Activated gamma-delta T cell (primary cell): ENCODE measurements around the gene TBC1D22A.

ENCODE experiments used
- DNase-seq: peaks from one replicate; lab custom pipeline; 2025; lab: John Stamatoyannopoulos, UW

The TBC1D22A gene

DNA sequence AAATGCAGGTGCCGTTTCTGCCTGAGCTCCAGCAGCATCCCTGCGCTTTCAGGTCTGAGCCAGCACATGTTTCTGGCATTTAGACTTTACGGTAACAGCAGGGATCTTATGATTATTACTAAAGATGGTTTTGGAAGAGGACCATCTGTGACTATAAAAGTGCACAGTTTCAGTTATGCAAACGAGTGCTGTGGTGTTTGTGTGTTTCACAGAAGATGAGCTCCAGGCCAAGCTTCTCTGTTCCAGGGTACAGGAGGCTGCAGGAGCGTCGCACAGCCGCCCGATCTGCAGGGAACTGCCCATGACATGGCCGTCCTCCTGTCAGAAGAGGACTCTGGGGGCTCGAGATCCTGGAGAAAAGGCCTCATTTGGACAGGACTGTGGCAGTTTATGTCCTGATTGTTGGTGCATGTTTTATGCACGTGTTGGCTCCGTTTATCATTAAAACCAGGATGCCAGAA lies 297.3 kb downstream of the TBC1D22A start:
- DNase-seq: no peak

DNA sequence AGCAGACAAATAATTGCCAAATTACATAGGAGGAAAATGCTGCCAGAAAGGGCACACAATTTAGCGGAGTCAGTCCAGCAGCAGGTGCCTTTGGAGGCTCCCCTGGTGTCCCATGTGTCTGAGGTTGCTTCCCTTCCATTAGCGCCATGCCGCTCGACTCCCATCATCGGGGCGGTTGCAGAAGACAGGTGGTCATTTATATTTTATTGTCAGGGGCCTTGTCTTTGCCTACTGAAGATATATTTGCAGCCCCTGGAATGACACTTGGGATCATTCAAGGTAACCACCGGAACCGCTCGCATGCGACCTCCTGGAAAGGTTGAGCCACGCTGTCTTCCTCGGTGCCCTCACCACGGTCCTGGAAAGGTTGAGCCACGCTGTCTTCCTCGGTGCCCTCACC lies 298.3 kb downstream of the TBC1D22A start:
- DNase-seq: no peak

DNA sequence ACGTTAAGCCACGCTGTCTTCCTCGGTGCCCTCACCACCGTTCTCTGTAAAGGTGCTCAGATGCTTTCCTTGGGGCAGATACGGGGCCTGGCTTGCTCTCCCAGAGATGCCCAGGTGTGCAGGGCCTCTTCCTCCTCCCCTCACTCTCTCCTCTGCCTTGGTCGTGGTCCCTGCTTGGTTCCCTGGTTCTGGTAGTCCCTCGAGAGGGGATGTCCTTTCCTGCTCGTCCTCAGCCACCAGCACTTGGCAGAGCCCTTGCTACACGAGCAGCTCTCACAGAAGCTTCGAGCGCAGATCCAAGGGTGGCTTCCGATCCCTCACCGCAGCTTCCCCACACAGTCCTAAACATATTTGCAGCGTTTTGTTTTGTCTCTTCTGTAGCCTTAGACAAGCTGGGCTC lies 298.8 kb downstream of the TBC1D22A start:
- DNase-seq: no peak

DNA sequence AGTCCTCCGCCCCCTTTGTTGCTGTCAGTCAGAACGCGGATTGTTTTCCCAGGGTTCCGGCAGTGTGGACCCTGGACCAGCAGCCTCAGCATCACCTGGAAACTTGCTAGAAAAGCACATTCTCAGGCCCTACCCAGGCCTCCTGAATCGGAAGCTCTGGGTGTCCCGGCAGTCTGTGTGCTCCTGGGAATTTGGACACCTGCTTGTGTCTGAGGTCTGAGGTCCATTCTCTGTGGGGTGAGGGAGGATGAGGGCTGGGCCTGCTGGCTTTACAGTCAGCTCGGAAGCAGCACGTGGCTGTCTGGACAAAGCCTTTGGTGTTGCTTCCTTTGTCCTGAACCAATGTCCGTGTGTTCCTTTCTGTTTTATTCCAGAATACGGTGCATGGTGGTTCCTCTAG lies 299.7 kb downstream of the TBC1D22A start:
- DNase-seq: no peak

DNA sequence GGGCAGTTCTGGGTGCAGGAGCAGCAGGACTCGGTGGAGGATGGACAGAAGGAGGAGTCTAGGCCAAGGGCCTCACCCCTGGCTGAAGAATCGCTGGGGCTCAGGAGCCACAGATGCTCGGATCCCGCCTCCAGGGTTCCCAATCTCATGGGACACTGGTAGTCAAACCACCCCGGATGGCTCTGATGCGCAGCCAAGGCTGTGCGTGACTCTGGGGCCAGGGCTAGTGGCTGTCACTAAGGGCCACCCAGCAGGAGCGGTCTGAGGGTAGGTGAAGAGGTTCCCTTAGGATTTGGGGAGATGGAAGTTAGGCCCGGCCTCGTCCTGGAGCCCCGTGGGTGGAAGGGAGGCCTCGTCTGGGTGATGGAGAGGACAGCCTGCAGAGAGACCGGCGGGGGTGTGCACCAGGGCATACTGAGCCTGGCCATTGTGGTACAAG lies 300.6 kb downstream of the TBC1D22A start:
- DNase-seq: no peak

DNA sequence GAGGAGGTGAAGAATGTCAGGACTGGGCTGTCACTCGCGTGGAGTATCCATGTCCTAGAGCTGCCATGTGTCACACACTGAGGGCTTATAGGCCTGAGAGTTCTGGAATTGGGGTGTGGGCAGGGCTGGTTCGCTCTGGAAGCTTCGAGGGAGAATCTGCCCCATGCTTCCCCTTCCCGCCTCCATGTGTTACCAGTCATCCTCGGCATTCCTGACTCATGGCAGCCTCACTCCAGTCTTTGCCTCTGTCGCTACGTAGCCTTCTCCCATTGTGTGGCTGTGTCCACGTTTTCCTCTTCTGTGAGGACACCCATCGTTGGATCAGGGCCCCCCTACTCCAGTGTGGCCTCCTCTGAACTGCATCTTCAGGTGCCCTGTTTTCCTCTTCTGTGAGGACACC lies 301.2 kb downstream of the TBC1D22A start:
- DNase-seq: no peak

DNA sequence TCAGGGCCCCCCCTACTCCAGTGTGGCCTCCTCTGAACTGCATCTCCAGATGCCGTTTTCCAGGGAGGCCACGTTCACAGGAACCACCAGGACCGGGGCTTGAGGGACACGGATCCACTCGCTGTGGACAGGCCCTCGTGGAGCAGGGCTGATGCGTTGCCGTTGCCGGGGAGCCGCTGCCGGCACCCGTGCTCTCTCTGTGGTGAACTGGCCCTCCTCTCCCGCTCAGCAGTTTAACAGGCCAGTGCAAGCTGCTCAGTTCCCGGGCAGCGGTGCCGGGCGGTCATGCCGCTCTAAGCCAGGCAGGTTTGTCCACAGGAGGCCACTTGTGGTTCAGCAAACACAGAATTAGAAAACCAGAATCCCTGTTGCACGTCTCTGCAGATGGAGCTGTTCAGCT lies 301.6 kb downstream of the TBC1D22A start:
- no peak for DNase-seq

DNA sequence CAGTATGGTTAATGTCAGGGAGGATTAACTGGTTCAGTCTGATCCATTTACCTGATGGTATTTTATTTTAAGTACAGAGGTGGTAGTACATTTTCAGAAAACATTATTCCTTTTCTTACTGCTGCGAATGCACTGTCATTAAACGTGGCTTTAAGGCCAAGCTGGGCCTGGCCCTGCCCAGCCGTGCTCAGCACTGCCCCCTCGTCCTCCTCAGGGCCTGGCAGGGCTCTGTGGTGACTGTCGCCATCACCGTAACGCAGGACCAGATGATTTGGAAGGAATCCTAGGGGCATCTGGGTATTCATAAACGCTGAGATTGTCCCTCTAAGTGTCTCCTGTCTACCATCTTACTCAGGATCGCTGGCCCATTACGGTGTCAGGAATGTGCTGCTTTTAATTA lies 302.0 kb downstream of the TBC1D22A start:
- DNase-seq: no peak

DNA sequence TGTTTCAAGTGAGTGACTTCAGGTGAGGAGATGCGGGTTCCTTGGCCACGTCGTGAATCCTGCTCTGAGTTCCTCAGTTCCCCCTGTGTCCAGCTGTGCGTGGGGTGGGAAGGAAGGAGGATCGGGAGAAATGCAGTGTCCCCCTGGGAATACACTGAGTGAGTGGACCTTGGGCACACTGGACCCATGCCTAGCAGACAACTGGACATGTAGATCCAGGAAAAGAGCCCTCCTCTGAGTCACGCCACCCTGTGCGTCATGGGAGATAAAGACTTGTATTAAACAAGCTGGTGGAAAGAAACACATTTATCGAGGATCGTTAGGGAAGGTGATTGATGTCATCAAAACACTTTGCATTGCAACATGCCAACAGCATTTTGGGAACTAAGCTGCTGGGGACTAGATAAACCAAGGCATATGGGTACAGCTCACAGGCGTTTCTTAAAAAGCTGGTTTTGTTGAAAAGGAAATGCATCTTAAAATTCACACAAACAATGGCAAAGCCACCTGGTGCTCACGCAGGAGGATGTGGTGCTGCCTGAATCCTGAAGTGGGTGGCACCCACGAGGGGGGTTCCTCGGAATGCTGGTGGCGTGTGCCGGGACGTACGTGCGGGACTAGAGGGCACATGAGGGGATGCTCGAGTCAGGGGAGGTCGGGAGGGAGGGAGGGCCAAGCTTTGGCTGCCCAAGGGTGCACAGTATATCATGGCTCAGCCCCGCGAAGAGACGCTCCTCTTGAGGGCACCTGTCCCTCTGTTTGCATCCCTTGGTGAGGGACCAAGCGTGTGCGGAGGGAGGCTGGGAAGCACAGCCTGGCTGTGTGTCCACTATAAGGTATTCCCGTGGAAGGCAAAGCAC lies 303.5 kb downstream of the TBC1D22A start:
- no peak for DNase-seq

DNA sequence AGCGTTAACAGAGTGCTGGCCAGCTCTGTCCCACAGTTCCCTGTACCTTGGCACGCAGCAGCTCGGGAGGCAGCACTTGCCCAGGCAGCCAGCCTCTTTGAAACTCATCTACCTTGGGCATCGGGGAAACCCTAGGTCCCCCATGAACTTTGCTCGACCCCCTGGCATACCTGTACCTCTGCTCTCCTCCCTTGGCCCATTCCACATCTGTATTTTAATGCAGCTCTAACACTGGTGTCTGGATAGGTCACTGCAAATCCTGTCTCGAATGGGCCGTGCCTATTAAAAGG lies 304.1 kb downstream of the TBC1D22A start:
- DNase-seq: no peak

DNA sequence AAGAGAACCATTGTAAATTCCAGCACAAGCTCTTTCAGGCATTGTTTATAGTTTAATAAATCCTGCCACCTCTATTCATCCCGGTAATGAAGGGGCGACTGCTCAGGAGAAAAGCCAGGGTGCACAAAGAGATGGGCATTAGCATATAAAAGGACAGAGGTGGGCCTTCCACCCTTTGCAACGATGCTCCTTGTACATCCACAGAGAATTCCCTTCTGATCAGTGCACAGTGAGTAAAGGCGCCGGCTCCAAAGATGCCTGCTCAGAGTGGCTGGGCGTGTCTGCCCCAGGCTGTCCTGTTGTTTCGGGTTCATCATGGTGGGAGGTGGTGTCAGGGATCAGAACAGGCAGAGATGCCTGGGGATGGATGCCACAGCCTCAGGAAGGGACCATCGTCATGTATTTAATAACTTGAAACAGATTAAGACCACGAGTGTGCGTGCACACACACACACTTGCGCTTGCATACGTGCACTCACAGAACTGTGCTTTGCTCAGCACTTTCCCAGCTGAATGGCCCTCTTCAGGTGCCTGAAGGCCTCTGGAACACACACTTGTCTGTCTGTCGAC lies 305.0 kb downstream of the TBC1D22A start:
- no peak for DNase-seq

DNA sequence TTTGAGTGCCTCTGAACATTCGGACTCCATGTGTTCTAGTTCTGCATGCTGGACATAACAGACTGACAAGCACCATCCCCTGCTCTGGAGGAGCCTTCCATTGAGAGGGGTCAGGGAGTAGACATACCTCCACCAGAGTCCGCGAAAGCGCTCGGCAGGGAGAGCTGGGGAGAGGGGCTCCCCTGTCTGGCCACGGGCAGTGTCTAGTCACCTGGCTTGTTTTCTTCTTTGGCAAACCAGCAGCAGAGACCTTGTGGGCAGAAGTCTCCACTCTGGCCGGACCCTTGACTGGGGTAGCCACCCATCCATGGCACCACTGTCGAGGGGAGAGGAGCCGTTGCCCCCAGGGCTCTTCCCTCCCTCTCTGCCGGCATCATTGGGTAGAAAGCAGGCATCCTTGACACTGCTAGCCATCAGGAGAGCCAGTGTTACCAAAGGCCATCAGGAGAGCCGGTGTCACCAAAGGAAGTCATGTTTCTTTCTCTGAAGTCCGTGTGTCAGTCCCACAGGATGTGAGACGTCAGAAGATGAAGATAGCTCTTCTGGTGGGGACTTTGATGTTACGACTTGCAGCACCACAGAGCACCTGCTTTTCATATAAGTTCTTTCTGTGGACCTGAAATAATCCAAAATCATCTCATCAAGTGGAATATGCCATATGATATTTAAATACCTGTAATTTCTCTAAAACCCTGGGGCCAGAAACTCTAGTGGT lies 305.6 kb downstream of the TBC1D22A start:
- no peak for DNase-seq

DNA sequence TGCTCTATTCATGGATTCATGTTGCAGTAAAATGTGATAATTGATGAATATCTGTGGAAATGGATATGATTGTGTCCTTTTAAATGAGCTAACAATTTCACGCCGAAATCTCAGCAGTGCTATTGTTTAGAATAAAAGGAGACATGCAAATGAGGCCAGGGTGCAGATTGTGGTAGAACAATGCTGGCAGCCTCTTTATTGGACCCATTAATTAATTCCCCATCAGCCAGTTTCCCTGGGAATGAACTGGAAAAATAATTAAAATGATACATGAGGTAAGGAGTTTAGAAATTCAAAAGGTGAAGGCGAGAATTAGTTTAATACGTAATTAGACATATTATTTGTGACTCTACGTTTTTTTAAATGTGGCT lies 306.2 kb downstream of the TBC1D22A start:
- DNase-seq: no peak

DNA sequence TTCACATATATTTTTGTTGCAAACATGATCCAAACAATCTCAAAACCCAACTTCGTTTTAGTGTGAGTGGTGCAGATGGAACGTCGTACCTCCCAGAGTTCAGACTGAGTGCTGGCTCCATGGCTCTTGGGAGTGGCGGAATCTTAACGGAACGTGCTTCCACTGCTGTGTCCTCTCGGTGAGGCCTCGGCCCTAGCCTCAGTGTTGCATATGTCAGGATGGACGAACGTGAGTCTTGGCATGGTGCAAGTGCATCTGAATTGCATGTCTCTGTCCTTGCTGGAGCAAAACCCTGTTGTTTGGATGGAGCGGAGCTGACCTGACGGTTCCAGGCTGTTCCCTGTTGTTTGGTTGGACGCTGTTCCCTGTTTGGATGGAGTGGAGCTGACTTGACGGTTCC lies 306.8 kb downstream of the TBC1D22A start:
- DNase-seq: no peak

DNA sequence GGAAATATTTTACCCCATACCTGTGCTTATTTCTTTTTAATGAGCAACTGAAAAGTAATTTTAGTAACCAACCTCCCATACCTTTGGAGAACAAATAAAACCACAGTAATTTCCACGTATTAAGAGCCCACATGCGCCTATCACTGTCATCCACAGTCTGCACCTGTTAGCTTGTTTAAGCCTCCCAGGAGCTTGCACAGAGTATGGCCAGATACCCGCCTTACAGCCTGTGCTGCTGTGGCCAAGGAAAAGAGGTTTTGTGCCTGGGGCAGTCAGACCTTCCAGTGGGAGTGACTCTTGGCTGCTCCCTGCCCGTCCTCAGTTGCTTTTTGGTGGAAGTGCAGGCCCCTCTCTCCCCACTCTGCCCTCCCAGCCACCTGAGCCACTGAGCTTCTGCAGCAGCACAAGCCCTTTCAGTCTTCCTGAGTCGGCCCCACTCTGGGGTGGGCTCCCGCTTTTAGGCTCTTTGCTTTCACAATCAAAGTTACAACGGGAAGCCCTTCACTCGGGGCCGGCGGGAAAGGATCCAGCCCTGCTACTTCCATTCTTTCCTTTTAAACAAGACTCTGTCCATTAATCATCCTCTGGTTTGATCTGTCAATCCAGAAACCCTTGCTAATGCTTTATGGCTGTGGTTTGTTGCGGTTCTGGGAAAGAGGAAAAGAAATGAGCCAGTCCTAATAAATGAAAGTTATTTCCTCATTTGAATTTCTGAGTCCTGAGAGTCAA lies 308.8 kb downstream of the TBC1D22A start:
- DNase-seq: no peak

DNA sequence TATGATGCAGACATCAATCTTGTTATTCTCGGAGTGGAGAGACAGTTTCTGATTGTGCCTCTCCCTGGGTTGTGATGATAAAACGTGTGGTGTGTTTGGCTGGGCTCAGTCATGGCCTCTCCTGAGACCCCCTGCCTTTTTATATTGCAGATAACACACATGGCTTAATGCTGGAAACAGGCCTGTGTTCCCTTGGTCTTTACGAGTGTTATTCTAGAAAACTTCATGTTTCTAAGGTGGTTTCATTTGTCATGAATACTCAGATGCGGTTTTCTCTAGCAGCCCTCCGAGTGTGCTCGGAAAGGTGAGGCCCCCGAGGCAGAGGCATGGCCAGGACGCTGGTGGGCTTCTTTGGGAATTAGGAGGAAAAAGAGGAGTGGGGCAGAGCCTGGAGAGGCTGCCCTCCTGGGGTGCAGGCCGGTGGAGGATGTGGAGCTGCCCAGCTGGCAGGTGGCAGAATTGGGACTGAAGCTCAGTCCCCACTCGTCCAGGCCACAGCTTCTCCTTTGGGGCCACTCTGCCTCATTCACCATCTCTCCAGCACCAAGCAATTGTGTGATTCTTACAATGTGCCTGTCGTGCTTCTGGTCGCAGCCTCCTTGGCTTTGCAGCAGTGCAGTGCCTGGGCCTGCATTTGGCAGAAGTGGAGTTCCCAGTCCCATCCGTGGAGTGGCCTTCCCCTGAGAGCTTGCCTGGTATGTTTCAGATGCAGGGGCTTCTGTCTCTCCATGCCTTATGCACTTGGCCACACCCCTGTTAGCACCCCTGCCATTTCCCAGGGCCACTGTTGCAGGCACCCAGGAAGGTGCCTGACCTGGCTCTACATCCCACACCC lies 309.6 kb downstream of the TBC1D22A start:
- DNase-seq: no peak

DNA sequence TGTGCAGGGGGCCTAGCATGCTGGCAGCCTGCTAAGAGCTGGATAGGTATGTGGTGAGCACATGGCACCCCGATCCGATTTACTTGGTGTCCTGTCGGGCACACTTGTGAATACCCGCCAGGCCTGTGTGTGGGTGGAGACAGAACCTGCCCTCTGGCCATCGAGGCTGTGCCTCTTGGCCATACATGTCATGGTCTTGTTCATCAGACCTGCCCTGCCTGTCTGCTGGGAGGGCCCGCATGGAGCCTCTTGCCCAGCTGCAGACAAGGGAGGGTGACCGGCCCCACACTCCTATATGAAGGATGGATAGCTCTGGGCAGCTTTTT lies 310.2 kb downstream of the TBC1D22A start:
- DNase-seq: no peak

DNA sequence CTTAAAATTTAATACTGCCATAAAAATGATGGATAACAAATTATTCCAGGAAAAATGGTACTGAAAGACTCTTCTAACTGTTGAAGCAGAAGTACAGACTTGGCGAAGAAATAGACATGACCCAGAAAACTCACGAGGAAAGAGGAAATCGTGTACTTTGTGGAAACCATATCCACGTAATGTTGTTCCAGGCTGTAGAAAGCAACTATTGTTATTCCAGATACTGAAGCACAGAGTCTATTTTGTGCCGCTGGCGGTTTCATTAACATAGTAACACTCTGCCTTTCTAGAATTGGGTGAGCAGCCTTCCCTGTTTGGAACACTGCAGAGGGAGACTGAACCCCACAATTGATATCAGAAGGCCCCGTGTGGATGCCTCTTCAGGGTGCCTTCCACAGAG lies 310.6 kb downstream of the TBC1D22A start:
- DNase-seq: no peak

DNA sequence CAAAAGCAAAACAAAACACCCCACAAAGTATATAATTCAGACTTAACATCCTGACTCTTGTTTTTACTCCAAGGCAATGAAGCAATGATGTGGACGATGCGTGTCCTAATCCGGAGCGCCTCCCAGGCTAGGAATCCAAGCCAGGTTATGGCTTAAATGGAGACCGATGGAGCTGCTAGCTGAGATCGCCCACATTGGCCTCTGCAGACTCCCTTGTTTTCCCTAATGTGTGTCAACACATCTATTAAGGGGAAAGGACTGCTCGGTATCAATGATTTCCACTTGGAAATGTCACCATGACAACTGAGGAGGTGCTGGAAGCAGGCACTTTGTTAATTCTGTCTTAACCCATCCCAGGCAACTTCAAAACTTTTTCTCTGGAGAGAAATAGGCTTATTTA lies 311.7 kb downstream of the TBC1D22A start:
- no peak for DNase-seq

DNA sequence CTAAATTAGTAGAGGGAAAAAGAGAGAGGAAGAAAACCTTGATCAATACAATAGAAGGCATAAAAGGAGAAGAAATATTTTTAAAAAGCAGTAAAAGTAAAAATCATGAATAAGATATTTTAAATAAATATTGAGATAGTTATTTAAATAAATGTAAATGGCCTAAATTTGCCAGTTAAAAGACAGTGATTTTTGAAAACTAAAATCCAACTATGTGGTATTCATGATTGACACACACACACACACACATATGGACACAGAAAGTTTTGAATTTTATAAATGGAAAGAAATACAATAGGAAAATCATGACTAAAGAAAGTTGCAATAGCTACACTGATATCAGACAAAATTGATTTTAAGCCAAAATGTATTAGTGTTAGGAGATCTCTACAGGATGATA lies 313.1 kb downstream of the TBC1D22A start:
- no peak for DNase-seq

DNA sequence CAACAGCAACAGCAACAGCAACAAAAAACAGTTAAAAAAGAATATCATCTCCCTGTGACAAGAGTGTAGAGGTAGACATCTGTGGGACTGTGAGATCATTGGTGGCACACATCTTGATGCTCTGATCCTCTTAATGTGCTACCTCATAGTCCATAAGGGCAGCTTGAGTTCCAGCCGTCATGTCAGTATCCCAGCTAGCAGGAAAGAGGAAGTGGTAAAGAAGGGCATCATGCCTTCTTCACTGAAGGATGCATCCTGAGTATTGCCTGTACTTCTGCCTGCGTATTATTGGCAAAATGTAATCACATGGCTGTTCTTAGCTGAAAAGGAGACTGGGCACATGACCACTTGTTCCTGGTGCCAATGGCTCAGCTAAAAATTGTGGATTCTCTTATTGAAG lies 314.3 kb downstream of the TBC1D22A start:
- DNase-seq: no peak

DNA sequence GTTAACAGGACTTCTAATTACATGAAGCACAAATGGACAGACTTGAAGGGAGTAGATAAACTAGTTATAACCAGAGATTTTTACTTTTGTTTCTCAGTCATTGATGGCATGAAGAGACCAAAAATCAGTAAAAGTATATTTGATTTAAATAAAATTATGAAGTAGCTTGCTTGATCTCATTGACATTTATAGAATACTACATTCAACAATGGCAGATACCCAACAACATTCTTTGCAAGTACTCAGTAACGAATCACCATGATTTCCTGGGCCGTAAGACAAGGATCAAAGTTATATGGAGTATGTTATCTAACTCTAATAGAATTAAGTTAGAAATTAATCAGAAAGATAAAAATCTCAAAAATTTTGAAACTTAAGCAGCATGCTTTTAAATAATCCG lies 317.6 kb downstream of the TBC1D22A start:
- DNase-seq: no peak
